HG02884 (cell line): ENCODE data around the gene F3.

ENCODE experiments used
- ATAC-seq: cut with Tn5 transposase; IDR thresholded peaks from one replicate; pipeline ENCODE4 v1.9.1; 2021; ENCODE audit warnings: mild to moderate bottlenecking, moderate library complexity; ENCODE audit not compliant: unreplicated experiment

F3 gene

DNA sequence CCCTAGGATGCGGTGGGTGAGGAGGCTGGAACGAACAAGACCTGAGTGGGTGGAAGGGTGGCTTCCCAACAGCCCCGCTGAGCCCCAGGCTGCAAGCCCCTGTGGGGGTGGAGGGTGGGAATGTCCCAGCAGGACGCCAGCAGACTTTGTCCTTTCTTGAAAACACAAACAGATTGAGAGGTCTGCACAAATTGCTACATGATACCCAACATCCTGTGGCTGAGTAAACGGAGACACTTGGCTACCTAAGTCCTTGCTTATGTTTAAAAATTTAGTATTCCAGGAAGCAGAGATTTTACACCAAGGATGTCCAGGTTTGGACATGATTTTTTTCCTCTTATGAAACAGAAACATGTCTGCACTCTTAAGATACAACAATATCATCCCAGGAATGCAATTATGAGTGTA, 11.8 kb upstream of the F3 start:
- no peak for ATAC-seq

DNA sequence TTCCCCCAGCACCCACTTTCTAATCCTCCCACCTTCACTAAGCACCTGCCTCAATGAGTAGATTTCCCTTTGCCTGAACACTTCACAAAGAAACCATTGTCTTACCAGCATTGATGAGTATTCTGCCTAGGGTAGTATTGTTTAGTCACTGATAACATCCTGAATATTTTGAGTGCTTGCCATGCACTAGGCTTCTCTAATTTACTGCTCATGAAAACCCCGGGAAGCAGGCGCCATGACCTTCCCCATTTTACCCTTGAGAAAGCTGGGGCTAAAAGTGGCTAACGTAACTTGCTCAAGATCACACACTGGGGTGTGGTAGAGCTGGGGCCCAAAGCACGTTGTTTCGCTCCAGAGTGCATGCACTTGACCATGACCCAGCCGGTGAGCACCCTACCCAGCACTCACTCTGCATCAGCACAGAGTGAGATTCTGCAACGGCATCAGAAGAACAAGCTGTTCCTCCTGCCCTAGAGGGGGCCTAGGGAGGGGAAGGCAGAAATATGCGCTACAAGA, 10.6 kb upstream of the F3 start:
- no peak for ATAC-seq

DNA sequence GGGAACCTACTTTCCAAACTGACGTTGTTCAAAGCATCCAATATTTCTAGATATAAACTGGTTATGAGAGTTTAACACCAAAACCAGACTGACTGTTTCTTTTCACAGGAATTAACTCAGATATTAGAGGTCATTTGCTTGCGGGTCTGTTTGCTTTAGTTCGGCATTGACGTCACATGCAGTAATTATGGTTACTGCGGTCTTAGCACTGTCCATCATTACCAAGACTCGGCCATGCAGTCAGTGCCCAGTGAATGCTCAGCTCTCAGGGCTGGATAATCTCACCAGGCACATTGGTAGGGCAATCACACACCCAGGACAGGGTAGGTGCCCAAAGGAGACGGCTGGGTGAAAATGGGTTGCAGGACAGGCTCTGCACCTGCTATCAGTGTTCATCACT, 9.9 kb upstream of the F3 start:
- no peak for ATAC-seq

DNA sequence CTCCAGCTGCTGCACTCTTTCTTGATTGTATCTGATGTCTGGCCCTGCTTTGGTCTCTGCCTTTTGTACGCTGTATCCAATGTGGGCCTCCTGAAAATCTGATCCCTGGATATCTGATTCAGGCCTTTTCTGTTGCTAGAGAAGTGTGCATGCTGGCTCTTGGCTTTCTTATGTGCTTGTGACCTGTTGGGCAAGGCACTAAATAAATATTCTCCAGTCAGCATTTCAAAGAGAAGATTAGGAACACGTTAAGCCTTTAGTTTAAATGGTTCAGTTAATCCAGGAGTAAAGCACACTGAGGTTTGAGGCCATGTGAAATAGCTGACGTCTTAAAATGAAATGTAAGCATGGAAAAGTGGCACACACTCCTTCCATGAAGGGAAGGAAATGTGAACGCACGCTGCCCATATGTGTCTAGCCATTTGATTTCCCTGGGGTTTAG, 9.3 kb upstream of the F3 start:
- ATAC-seq: no peak

DNA sequence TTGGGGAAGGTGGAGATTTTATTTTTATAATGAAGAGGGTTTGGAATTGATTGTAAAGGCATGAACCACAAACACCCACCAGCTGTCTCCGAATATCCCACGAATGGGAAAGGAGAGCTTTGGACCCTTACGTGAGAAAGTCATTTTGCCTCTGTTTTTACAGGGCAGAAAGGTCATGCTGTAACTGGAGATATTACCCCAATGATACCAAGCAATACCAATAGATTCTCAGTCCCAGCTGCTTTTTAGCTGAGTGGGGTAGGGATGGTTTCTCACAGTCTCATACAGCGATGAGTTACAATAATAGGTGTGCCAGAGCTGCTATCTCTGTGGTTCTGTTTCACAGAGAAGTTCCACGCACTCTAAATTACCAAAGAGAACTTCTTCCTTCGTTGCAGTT, 8.8 kb upstream of the F3 start:
- no peak for ATAC-seq

DNA sequence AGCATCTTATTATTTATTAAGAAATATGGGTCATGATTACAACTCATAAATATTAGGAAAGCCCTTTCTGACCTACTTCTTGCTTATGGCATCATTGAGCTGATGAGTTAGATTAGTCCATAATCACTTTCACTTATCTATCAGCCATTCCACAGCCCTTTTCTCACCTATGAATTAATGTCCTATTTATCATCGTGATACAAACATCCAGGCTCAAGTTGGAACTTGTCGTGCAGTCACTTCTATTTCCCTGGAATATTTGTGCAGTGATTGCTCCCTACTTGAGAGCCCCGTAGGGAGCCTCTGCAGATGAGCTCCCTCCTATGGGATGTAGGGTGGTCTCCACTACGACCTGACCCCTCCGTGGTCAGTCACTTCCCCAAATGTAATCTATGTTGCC, 8.1 kb upstream of the F3 start:
- no peak for ATAC-seq

DNA sequence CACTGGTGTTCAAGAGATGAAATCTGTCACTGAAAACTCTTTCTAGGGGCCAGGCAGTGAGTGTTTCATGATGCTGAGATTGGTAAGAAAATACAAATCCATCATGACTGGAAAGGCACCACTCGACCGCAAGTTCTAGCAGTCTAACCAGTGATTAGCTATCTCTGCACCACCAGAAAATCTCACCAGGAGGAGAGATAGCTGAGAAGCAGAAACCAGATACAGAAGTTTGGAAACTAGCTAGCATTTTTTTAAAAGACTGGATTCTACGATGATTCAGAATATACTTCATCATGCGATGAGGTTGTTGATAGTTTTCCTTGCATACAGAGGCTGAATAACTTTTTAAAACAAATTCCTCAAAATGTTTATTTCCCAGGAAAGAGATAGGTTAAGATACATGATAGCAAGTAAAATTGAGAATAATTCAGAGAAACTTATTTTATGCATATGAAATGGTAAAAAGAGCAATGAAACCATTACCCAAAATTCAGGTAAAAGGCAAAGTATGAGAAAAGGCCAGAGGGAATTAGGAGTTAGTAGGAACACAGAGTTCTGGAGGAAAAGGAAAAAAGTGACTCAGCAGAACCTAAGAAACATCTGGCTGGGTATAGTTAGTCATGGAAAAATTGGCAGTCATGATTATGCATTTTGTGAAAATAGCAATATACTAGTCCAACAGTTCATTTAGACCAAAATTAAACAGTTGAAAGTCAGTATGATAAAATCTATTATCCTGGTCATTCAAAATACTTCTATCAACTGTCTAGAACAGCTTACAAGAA, 3.3 kb upstream of the F3 start:
- no peak for ATAC-seq

DNA sequence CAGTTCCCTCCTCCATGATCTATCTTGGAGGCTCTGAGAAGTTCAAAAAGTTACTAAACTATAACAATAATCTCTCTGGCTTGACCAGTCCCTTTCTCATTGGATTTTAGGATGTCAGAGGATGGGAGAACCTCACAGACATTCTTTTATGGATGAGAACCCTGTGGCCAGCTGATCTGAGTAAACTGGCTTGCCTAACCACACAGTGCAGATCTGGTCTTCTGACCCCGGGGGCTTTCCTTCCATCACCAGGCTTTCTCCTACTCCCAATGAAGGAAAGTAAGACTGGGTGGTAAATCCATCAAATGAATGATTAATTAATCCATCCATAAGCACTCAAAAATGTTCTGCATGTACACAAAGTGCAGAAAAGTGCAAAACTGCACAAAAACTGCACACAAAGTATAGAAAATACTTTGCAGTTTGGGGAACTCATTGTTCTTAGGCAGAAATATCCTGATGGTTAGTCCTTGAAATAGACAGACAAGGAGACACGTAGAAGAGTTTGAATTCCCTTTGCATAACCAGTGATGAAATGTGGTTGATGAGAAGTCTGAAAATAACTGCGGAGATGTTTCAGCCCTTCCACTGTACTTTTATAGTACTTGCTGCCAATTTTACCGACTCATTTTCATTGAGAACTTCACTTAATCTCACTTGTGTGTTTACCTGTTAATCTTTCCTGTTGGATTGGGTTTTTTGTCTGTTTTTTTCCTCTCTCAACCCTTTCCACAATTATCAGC, 2.5 kb upstream of the F3 start:
- ATAC-seq: no peak

DNA sequence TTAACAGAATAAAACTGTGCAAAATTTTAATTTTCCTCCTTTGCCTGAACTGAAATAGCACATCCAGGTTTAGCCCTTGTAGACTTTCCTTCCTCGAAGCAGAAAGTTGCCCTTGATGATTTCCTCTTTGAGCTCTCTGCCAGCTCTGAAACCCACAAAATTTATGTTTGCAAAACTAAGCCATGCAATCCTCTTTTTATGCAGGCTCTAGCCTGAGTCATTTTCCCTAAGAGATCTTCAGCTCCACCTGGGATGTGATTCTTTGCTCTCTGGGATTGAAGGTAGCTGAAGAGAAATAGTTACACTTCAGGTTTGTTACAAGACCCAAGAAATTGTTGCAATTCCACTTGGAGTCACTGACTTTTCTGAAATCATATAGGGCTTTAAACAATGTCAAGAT, 1.4 kb upstream of the F3 start:
- ATAC-seq: no peak

DNA sequence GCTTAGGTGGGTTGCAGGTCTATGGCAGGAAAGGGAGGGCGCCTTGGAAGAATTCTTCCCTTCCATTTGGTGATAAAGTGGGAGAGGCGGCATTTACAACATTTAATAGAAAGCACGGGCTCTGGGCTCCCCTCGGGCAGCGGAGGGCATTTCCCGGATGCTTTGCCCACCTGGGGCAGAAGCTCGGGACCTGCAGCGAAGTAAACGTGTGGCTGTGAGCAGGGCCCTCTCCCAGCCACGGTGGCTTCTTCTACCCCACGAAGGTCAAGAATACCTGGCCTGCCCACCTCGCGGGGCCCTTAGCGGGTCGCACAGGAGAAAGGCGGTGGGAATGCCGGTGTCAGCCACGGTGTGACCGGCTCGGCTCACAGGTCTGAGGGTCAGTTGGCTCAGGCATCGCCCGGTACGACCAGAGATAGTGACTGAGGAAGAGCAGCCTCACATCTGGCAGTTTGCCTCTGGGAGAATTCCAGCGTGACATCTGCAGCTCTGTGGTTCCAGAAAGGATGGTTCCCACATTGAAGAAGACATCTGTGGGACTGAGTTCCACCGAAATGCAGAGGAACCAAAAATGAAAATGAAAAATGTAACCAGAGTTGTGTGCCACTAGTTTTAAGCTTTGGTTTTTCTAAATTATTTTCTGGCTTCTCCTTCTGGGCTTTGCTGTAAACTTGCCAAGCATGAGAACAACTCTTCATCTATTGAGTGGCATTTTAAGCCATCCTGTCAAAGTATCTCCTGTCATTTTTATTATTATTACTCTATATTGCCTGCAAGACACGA, 720 bp upstream of the F3 start:
- peak; percentile 19 for ATAC-seq

DNA sequence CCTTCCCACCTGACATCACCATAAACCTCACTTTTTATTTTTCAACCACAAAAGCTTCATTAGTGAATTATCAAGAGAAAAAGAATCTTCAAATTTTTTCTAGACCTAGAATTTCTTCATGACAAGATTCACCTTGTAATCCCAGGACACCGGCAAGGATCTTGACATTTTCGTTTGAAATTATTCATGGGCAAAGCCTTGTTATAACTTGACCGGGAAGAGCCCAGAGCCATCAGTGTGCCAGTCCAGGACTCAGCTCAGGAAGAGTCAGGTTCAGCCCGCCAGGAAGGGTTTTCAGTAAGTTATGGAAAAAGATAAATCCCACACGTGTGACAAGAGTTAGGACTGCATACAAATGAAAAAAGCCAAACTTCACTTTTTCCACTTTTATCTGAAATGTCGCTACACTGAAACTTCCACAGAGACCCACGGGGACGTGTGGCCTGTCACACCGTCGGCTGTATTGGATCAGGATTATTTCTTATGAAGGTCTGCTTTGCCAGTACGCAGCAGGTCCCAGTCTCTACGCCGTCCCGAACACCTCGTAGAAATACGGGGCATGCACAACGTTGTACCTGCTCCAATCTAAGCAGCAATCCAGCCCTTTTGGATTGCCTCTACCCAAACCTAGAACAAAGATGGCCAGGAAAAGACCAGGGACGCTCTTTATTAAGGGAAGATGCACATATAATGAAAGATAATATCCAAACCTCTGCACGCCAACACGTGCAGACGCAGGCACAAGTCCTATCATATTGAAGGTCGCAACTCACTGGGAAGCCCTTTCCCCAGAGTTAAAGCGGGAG, 916 bp downstream of the F3 start:
- no peak for ATAC-seq

DNA sequence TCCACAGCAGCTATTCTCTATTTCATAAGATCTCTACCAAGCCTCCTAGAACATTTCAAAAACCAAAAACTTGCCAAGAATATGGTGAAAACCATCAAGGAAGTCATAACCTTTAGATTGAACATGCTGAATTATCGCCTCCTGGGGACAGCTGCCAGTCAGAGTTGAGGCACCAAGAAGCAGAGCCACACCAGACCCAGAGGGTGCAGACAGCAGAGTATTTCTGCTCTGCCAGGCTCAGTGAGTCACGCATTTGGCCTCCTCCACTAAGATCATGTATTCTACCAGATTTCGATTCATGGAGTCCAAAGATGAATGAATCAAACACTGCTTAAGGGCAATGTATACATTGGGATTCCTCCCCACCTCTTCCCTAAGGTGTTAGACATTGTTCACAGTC, 2.1 kb downstream of the F3 start:
- no peak for ATAC-seq

DNA sequence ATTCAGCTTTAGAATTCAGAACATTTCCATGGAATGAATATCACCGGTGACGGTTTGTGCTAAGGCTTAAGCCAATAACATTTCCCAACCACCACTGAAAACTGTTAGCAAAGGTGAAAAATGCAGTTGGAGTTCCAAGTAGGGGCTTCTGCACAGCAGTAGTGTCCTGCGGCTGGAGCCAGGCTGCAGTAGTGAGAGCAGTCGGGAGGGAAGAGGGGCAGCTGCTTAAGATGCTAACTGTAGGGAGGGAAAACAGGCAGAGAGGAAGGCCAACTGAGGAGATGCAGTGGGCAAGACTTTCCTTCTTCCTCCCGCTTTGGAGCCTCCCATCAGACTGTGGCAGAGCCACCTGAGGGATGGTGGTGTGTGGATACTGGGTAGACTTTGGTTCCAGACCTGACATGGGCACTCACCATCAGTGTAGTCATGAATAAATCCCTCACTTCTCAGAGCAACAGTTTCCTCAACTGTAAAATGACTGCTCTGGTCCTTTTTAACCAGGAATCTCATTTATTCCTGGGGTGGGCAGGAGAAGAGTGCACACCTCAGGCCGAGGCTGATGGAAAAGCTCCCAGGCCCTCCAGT, 3.2 kb downstream of the F3 start:
- ATAC-seq: no peak

DNA sequence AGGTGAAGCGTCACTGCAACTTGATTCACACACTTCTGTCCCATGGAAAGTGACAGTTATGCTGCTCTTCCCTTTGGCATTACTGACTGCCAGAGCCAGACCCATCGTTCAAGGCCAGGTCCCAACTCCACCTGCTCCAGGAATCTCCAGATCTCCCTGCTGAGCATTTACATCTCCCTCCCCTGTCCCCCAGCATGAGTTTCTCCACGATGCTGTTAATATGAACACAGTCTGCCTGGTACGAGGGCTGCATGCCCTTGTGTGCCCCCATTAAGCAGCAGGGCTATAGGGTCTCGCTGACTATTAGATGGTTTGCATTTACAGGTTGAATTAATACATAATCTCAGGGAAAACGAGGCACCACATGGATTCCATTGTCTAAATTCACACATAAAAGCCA, 4.3 kb downstream of the F3 start:
- ATAC-seq: no peak

DNA sequence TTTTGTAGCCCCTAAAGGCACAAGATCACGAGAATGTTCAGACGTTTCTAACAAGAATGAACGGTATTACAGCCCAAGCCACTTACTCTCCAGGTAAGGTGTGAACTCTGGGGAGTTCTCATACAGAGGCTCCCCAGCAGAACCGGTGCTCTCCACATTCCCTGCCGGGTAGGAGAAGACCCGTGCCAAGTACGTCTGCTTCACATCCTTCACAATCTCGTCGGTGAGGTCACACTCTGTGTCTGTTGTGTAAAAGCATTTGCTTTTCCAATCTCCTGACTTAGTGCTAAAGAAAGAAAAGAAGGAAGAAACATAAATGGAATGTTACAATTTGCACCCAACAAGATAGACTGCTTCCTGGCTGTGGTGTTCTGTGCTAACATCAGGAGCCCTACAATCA, 5.7 kb downstream of the F3 start:
- ATAC-seq: no peak

DNA sequence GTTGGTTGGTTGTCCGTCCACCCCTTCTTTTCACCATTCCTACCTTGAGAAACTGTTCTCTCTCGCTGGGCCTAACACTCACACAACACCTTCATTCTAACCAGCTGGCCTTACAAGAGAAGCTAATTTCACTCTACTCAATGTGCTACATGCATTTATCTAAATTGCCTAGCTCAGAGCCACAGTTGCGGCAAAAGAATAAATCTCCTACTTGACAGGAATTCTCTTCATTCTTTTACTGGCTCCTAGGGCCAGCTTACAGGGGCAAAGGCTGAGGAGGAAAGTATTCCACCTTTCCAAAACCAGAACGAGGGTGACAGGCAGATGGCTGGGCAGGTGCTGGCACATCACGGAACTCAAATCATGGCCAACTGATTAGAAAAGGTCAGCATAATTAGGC, 6.5 kb downstream of the F3 start:
- ATAC-seq: no peak

DNA sequence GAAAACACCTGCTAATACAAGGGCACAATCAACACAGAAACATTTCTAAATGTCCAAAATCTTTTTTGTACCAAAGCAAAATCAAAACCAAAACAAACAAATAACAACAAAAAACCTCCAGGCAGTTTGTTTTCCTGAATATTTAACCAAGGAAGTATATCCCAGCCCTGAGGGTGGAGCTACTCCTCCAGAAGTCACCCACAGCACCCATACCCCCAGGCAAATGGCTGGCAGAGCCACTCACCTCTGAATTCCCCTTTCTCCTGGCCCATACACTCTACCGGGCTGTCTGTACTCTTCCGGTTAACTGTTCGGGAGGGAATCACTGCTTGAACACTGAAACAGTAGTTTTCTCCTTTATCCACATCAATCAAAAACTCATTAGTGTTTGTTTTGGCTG, 9.5 kb downstream of the F3 start:
- no peak for ATAC-seq

DNA sequence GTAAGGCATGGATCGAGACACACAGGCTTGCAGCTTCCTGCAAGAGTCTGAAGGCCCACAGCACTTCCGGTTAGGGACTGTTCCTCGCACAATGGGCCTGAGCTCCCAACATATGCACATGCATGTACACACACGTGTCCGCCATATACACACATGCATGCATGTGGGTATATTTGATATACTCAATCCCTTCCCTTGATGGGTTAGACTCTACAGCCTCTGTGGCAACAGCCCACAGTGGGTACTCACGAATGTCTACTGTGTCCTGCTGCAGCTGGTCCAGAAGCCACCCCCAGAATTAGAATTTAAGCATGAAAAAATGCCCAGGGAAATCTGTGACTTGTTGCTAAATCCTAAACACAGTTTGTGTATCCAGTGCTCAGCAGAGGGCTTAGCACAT, 9.9 kb downstream of the F3 start:
- no peak for ATAC-seq

DNA sequence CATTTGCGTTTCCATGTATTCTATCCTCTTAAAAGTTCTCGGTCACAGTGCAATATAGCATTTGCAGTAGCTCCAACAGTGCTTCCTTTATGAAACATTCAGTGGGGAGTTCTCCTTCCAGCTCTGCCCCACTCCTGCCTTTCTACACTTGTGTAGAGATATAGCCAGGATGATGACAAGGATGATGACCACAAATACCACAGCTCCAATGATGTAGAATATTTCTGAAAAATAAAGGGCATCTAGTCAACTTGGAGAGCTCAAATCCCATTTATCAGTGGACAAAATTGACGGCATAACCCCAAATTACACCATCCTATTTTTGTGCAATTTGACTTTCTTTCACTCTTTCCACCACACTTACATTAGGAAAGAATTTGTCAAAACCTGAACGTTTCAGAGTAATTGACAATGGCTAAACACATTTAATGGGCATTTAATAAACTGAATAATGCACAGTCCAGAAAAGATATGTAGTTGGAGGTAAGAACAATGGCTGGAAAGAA, 11.1 kb downstream of the F3 start:
- ATAC-seq: no peak

DNA sequence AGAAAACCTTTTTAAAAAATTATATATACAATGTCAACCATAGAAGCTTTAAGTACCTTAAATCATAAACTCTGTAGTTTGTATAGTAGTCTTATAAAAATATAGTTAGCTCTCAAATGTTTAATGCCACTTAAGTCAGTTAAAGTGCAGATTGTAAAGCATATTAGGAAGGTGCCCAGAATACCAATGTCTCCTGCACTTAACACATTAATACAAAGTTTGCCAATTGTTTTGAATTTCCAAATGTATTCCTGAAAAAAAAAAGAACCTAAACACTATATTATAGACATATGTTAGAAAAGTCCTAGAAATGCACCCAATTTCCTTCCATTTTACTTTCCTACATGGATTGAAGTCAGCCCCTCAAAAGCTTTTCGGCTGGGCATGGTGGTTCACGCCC, 12.1 kb downstream of the F3 start:
- ATAC-seq: no peak
